Measurements from ENCODE around the gene R3HDM4. TPM values are rescaled to one million over a fixed set of nuclear protein-coding genes. Genes with fewer than 3 reads are reported as not detected.

R3HDM4 gene
- total RNA-seq, 4 donors from 2014 or later: 5.3 to 38.2 (median 21.2) TPM

- no peak for DNase-seq
- no peak overlapping the region for H3K4me3 ChIP-seq
- no peak for TF ChIP-seq CTCF (IDR thresholded peaks at IDR 0.05)
- intact Hi-C loops (cut with DNase I; ENCODE audit: low total_unique reads): no loop called here
- no peaks in the 10 kb centered on the region for H3K36me3 ChIP-seq
- no peak overlapping the region for H3K27ac ChIP-seq
- H3K9me3 ChIP-seq: no peaks in the 10 kb centered on the region
- H3K27me3 ChIP-seq: no peaks in the 10 kb centered on the region
- peaks cover 0 to 4% of the 10 kb centered on the region in 2 donors for H3K4me1 ChIP-seq
Measured at GRCh38 chr19:911197-912033, 1.6 kb downstream of the R3HDM4 start.

GRCh38 chr19:907183-907853 is 5.7 kb downstream of the R3HDM4 start:
- Histone ChIP-seq H3K27ac (no peak overlapping the region), H3K9me3 (no peaks in the 10 kb centered on the region), H3K36me3 (no peaks in the 10 kb centered on the region), H3K4me1 (no peaks in the 10 kb centered on the region), H3K27me3 (no peaks in the 10 kb centered on the region), H3K4me3 (no peak overlapping the region)
- no peak for TF ChIP-seq POLR2A (IDR thresholded peaks at IDR 0.05)
- no peak for TF ChIP-seq CTCF (IDR thresholded peaks at IDR 0.05)
- intact Hi-C loops (cut with DNase I; ENCODE audit: low total_unique reads): no loop called here
- no peak for DNase-seq

GRCh38 chr19:906480-906879 is 6.5 kb downstream of the R3HDM4 start:
- Histone ChIP-seq H3K27ac (no peak overlapping the region), H3K27me3 (no peaks in the 10 kb centered on the region), H3K9me3 (no peaks in the 10 kb centered on the region), H3K4me1 (no peaks in the 10 kb centered on the region), H3K36me3 (no peaks in the 10 kb centered on the region), H3K4me3 (no peak overlapping the region)
- no peak for TF ChIP-seq CTCF (IDR thresholded peaks at IDR 0.05)
- no peak for TF ChIP-seq POLR2A (IDR thresholded peaks at IDR 0.05)
- DNase-seq: no peak
- intact Hi-C loops (cut with DNase I; ENCODE audit: low total_unique reads): no loop called here

- H3K9me3 ChIP-seq: no peaks in the 10 kb centered on the region
- H3K36me3 ChIP-seq: no peaks in the 10 kb centered on the region
- no peaks in the 10 kb centered on the region for H3K4me1 ChIP-seq
- no peak for DNase-seq
- intact Hi-C loops (cut with DNase I; ENCODE audit: low total_unique reads): no loop called here
- H3K27me3 ChIP-seq: no peaks in the 10 kb centered on the region
- no peak for TF ChIP-seq CTCF (IDR thresholded peaks at IDR 0.05)
- TF ChIP-seq POLR2A (IDR thresholded peaks at IDR 0.05): no peak
- H3K4me3 ChIP-seq: no peak overlapping the region
- H3K27ac ChIP-seq: no peak overlapping the region
Measured at GRCh38 chr19:904545-904944, 8.5 kb downstream of the R3HDM4 start.

GRCh38 chr19:903266-903797 is 9.7 kb downstream of the R3HDM4 start:
- TF ChIP-seq CTCF (IDR thresholded peaks at IDR 0.05): no peak
- no peak for TF ChIP-seq POLR2A (IDR thresholded peaks at IDR 0.05)
- intact Hi-C loops (cut with DNase I; ENCODE audit: low total_unique reads): no loop called here
- Histone ChIP-seq H3K36me3 (no peaks in the 10 kb centered on the region), H3K9me3 (no peaks in the 10 kb centered on the region), H3K4me1 (no peaks in the 10 kb centered on the region), H3K27ac (no peak overlapping the region), H3K4me3 (no peak overlapping the region), H3K27me3 (no peaks in the 10 kb centered on the region)
- DNase-seq: no peak
